ENCODE data around the gene NAPEPLD. TPM values are rescaled to one million over a fixed set of nuclear protein-coding genes. Genes with fewer than 3 reads are reported as not detected.

The NAPEPLD gene
- total and polyA plus RNA-seq, 2 donors (not counting 3 experiments of a cell fraction or from before 2014, with no cell fraction given): 2.6 to 6.7 TPM

GRCh38 chr7:103068414-103069403, 80.2 kb downstream of the NAPEPLD start:
- H3K36me3 ChIP-seq (ENCODE audit: control insufficient read depth in 2 of 2, extremely low read depth in 1 of 2, insufficient read depth in 2 of 2, low read length in 2 of 2): no peaks in the 10 kb centered on the region
- H3K9me3 ChIP-seq (replicated peaks; ENCODE audit: control insufficient read depth, insufficient read depth, low read length): no peaks in the 10 kb centered on the region
- H3K9me1 ChIP-seq (replicated peaks; ENCODE audit: control insufficient read depth, extremely low read depth, insufficient read depth, low read length): no peaks in the 10 kb centered on the region
- DNase-seq (ENCODE audit: low read depth, low spot score) (no peak), FAIRE-seq (no peak)
- H3K79me2 ChIP-seq (ENCODE audit: control insufficient read depth, insufficient read depth, low read length): no peaks in the 10 kb centered on the region
- dilution Hi-C loops (cut with MboI; ENCODE audit: extremely low pct_ligation_motif_present, low sequenced_read_pairs): no loop called here
- no peak overlapping the region for H3K9ac ChIP-seq (replicated peaks; ENCODE audit: extremely low read depth, insufficient read depth, low read length)
- intact Hi-C loops (cut with micrococcal nuclease): no loop called here
- no peak for TF ChIP-seq GATA2 (IDR thresholded peaks at IDR 0.05; ENCODE audit: insufficient read depth, insufficient read length, low read depth, low read length)
- TF ChIP-seq MAX (IDR thresholded peaks at IDR 0.05; ENCODE audit: insufficient read depth, insufficient read length): no peak
- TF ChIP-seq POLR2AphosphoS5 (IDR thresholded peaks at IDR 0.05; ENCODE audit: insufficient read depth, low read depth, low read length): no peak
- no peak for TF ChIP-seq FOS (IDR thresholded peaks at IDR 0.05; ENCODE audit: borderline replicate concordance, insufficient read depth, low read length)
- no peak for TF ChIP-seq CTCF (IDR thresholded peaks at IDR 0.05; ENCODE audit: extremely low read depth in 1 of 2, insufficient read depth in 1 of 2, low read depth in 1 of 2, low read length in 2 of 2)
- TF ChIP-seq POLR2A (IDR thresholded peaks at IDR 0.05; ENCODE audit: low read depth, low read length): no peak
- TF ChIP-seq JUN (IDR thresholded peaks at IDR 0.05; ENCODE audit: borderline replicate concordance, insufficient read depth, insufficient read length, low read depth): no peak
- TF ChIP-seq MYC (IDR thresholded peaks at IDR 0.05; ENCODE audit: low read depth, low read length): no peak
- TF ChIP-seq EZH2 (IDR thresholded peaks at IDR 0.05; ENCODE audit: borderline replicate concordance, low read depth, low read length, severe bottlenecking): no peak
- H3K4me1 ChIP-seq (ENCODE audit: control insufficient read depth, extremely low read depth, insufficient read depth, low read length): peaks cover 3% of the 10 kb centered on the region
- H3K4me2 ChIP-seq (ENCODE audit: insufficient read depth, low read length): no peak overlapping the region
- ChIA-PET CTCF (interaction anchor here (1.0 to 1.8 kb wide), 2 partner anchors 310 to 320 kb away, joined by 4 to 10 read pairs; partner anchors contain the start of gene FAM185A), POLR2A (no interaction called here)
- no peak overlapping the region for H3K4me3 ChIP-seq (replicated peaks in 1 of 3; ENCODE audit: insufficient read depth in 1 of 3, low read depth in 1 of 3, low read length in 3 of 3)
- H2AFZ ChIP-seq (ENCODE audit: low read depth, low read length): no peak overlapping the region
- BruUV-seq (replicated peaks): no TSS peak
- no peak overlapping the region for H3K27ac ChIP-seq (ENCODE audit: insufficient read depth, low read depth, low read length)
- no peaks in the 10 kb centered on the region for H4K20me1 ChIP-seq (replicated peaks; ENCODE audit: control insufficient read depth, extremely low read depth, insufficient read depth, low read length)
- H3K27me3 ChIP-seq (ENCODE audit: control insufficient read depth in 2 of 2, insufficient read depth in 2 of 2, low read length in 2 of 2): no peaks in the 10 kb centered on the region

All from endothelial cell of umbilical vein (primary cell).